Ammon's horn (tissue), 1 donor: ENCODE results near the gene TMEM72.

Experiments
- DNase-seq: peaks from one replicate; pipeline ENCODE4 v3.0.0-alpha.2; 2016; ENCODE audit warnings: low spot score

The TMEM72 gene

GRCh38 chr10:44968091-44968490, 57.0 kb downstream of the TMEM72 start:
- peak; percentile 73 for DNase-seq

GRCh38 chr10:44968500-44969400, 57.6 kb downstream of the TMEM72 start:
- DNase-seq: no peak

GRCh38 chr10:44969854-44970253, 58.7 kb downstream of the TMEM72 start:
- DNase-seq: no peak

GRCh38 chr10:44970812-44971395, 59.8 kb downstream of the TMEM72 start:
- no peak for DNase-seq

- DNase-seq: no peak
Measured at GRCh38 chr10:44971434-44971833, 60.3 kb downstream of the TMEM72 start.

GRCh38 chr10:44971935-44972757, 61.0 kb downstream of the TMEM72 start:
- no peak for DNase-seq

GRCh38 chr10:44972874-44973306, 61.8 kb downstream of the TMEM72 start:
- DNase-seq: no peak

- no peak for DNase-seq
Measured at GRCh38 chr10:44973323-44974081, 62.4 kb downstream of the TMEM72 start.

- no peak for DNase-seq
Measured at GRCh38 chr10:44974082-44974627, 63.0 kb downstream of the TMEM72 start.

GRCh38 chr10:44974628-44975430, 63.7 kb downstream of the TMEM72 start:
- DNase-seq: peak; percentile 74

GRCh38 chr10:44975431-44976331, 64.5 kb downstream of the TMEM72 start:
- DNase-seq: no peak

- no peak for DNase-seq
Measured at GRCh38 chr10:44976352-44977198, 65.4 kb downstream of the TMEM72 start.

GRCh38 chr10:44977287-44978212, 66.4 kb downstream of the TMEM72 start:
- no peak for DNase-seq

GRCh38 chr10:44978213-44978569, 67.1 kb downstream of the TMEM72 start:
- DNase-seq: no peak

GRCh38 chr10:44978570-44979280, 67.6 kb downstream of the TMEM72 start, which contains the start of gene DEPP1:
TSS of gene DEPP1 (minus strand) at chr10:44978809. CDS start at chr10:44978030, 779 bp downstream.
- peak; percentile 87 for DNase-seq

GRCh38 chr10:44979281-44980191, 68.4 kb downstream of the TMEM72 start:
- DNase-seq: no peak
